ENCODE results near the gene MASP1.
"Not testable (repeated sequence)": the region's sequence is repeated elsewhere in the genome, so short reads cannot be mapped to it uniquely, and the experiment has no call there.

The MASP1 gene

GRCh38 chr3:187247398-187247797 lies 44.1 kb downstream of the MASP1 start:
- TF ChIP-seq CTCF (IDR thresholded peaks at IDR 0.05; ENCODE audit: insufficient read depth, missing control alignments), result no peak
- FAIRE-seq (no peak), DNase-seq (ENCODE audit: insufficient read length, low spot score) (no peak)

GRCh38 chr3:187243933-187244524 lies 47.5 kb downstream of the MASP1 start:
- TF ChIP-seq CTCF (IDR thresholded peaks at IDR 0.05; ENCODE audit: insufficient read depth, missing control alignments), result no peak
- DNase-seq (ENCODE audit: insufficient read length, low spot score), result no peak
- no peak for FAIRE-seq

GRCh38 chr3:187242900-187243299 lies 48.6 kb downstream of the MASP1 start:
- no peak for TF ChIP-seq CTCF (IDR thresholded peaks at IDR 0.05; ENCODE audit: insufficient read depth, missing control alignments)
- FAIRE-seq (no peak), DNase-seq (ENCODE audit: insufficient read length, low spot score) (no peak)

GRCh38 chr3:187242435-187242834 lies 49.1 kb downstream of the MASP1 start:
- TF ChIP-seq CTCF (IDR thresholded peaks at IDR 0.05; ENCODE audit: insufficient read depth, missing control alignments), result no peak
- DNase-seq (ENCODE audit: insufficient read length, low spot score) (no peak), FAIRE-seq (no peak)

- FAIRE-seq; DNase-seq (ENCODE audit: insufficient read length, low spot score): not testable (repeated sequence)
Observed at GRCh38 chr3:187238835-187239234, 52.7 kb downstream of the MASP1 start.

- no peak for DNase-seq (ENCODE audit: insufficient read length, low spot score)
- FAIRE-seq, result no peak
- TF ChIP-seq CTCF (IDR thresholded peaks at IDR 0.05; ENCODE audit: insufficient read depth, missing control alignments), result no peak
Observed at GRCh38 chr3:187238239-187238638, 53.3 kb downstream of the MASP1 start.

GRCh38 chr3:187237741-187238140 lies 53.8 kb downstream of the MASP1 start:
- TF ChIP-seq CTCF (IDR thresholded peaks at IDR 0.05; ENCODE audit: insufficient read depth, missing control alignments), result no peak
- FAIRE-seq (no peak), DNase-seq (ENCODE audit: insufficient read length, low spot score) (no peak)

- FAIRE-seq, result no peak
- no peak for TF ChIP-seq CTCF (IDR thresholded peaks at IDR 0.05; ENCODE audit: insufficient read depth, missing control alignments)
- no peak for DNase-seq (ENCODE audit: insufficient read length, low spot score)
Observed at GRCh38 chr3:187236962-187237361, 54.6 kb downstream of the MASP1 start.

Measured in D721Med (cell line).